22Rv1 (cell line): Measurements from ENCODE around the gene IFITM1.

ENCODE experiments used
- CTCF ChIP-seq: fragments of 450-650 bp; IDR thresholded peaks from 2 replicates; pipeline ENCODE4 v1.5.1; 2017; ENCODE audit warnings: mild to moderate bottlenecking
- ZFX ChIP-seq: fragments of 450-650 bp; IDR thresholded peaks from 2 replicates; pipeline ENCODE4 v1.6.1; 2017; ENCODE audit warnings: antibody characterized with exemption, borderline replicate concordance

GRCh38 chr11:306645-307371, 7.0 kb upstream of the IFITM1 start:
- TF ChIP-seq CTCF: no peak
- TF ChIP-seq ZFX: no peak
